ENCODE data around the gene VAPB.

VAPB gene

DNA sequence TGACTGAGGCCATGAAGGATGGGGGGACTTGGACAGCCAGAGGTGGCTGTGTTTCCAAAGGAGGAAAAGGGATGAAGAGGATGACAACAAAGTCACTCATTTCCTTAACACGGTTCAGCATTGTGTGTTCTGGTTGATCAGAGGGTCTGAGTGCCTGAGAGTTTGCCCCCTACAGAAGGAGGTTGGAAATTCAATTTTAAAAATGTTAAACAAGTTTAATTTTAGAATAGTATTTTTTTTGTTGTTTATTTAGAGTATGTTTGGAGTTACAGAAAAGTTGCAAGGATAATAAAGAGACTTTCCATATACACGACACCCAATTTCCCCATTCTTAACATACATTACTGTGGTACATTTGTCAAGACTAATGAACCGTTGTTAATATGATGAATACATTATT is 10.3 kb upstream of the VAPB start:
- DNase-seq: no peak

DNA sequence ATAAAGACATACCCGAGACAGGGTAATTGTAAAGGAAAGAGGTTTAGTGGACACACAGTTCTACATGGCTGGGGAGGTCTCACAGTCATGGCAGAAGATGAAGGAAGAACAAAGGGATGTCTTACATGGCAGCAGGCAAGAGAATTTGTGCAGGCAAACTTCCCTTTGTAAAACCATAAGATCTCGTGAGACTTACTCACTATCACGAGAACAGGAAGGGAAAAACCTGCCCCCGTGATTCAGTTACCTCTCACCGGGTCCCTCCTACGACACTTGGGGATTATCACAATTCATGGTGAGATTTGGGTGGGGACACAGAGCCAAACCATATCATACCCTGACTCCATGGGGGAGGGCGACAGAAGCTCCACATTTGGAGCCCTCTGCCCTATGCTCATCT is 7.4 kb upstream of the VAPB start:
- no peak for DNase-seq

DNA sequence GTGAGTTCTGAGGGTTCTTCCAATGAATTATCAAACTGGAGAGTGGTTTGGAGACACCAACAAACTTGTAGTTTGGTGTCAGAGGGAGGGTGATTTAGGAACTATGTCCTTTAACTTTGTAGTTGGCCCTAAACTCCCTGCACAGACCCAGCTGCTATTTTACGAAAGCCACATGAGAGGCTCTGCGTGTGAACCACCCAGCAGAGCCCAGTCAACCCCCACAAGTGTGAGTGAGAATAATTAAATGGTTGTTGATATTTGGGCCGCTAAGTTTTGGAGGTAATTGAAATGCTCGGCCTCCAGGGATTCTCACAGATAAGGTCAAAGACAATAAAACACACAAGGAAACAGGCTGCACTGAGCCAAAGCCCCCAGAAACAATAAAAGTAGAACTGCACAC is 6.9 kb upstream of the VAPB start:
- no peak for DNase-seq

DNA sequence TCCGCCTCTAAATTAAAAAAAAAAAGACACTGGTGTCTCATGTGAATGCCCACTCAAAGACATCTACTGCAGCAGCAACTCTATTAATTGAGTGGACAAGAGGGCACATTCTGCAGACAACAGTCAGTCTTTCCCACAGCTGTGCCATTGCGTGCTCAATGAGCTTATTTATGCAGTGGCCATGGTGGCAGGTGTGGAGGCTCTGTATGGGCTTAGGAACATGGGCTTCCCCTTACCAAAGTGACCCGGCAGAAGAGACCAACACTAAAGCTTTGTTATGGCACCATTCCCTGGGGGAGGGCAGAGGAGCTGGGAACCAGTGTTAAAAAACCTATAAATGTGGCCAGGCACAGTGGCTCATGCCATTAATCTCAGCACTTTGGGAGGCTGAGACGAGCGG is 4.2 kb upstream of the VAPB start:
- no peak for DNase-seq

DNA sequence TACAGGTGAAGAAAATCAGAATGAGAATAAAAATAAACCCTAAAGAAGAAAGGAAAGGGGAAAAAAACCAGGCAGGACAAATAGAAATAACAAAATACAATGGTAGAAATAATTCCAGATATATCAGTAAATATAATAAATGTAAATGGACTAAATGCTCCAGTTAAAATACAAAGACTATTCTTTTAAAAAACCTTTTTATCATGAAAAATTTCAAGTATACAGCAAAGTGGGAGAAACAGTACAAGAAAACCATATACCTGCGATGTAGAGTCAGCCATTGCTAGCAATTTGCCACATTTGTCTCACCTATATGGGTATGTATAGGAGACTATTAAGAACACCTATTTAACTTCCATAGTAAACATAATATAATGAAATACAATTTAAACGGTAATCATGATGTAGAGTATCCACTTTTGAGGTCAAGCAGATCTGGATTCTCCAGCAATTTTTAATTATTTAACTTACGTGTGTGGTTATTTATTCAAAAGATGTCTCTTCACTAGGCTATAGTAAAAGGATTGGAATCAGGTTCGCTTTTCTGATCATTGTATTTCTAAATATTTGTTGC is 914 bp upstream of the VAPB start:
- no peak for DNase-seq

DNA sequence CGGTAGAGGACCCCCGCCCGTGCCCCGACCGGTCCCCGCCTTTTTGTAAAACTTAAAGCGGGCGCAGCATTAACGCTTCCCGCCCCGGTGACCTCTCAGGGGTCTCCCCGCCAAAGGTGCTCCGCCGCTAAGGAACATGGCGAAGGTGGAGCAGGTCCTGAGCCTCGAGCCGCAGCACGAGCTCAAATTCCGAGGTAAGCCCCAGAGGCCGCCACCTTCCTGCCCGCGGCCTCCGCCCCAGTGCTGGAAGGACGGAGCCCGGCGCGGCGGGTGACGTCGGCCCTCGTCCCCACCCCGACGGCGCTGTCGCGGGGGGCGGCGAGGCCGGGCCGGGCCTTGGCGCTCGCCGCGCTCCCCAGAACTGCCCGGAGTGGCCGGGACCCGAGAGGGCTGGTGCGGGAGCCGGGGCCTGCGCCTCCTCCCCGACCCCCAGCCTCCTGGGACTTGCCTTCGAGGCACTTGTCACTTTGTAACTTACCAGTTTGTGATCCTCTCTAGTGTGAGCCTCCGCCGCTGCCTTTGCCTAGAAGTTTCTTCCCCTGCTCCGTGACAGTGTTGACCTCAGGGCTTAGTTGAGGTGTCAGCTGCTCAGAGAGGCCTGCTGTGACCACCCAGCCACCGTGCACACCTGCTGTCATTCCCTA is 417 bp downstream of the VAPB start:
- DNase-seq: peak; percentile 38

DNA sequence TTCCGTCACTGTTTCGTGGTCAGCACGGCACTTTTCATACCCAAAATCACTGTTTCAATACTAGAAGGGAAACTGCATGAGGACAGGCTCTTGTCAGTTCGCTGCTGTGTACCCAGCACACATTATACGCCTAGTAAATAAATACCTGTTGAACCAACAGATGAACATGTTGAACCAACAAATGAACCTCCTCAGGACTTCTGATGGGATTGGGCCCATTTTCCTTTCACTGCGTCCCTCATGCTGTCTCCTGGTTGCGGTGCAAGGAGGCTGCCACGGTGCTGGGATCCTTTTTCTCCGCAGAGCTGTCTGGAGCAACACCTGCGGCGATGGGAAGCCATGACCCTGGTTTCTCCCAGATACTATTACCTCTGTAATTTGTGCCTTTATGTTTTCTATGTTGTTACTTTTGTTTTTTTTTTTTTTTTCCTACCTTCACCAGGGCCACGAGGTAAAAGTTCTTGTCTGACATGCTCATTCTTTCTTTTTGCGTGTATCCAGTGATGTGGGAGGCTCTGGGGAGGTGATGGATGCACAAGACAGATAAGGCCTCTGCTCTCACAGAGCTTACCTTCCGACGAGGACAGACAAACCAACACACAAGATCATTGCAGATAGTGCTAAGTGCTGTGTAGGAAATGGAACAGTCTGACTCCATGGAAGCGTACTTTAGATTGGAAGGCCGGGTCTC is 1.1 kb downstream of the VAPB start:
- DNase-seq: no peak

DNA sequence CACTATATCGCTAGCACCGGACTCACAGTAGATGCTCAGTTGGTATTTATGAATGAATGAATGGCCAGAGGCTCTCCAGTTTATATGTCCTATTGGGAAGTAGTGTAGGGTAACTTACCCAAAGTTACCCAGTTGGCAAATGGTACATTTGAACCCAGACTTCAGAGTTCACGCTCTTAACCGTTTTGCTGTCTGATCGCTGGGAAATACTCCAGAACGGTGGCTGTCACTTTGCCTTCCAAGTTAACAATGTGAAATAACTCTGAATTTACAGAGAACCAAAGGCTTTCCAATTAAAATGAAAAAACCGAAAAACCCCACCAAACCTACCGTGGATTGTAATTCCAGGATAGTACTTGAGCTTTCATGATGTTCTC is 1.6 kb downstream of the VAPB start:
- no peak for DNase-seq

DNA sequence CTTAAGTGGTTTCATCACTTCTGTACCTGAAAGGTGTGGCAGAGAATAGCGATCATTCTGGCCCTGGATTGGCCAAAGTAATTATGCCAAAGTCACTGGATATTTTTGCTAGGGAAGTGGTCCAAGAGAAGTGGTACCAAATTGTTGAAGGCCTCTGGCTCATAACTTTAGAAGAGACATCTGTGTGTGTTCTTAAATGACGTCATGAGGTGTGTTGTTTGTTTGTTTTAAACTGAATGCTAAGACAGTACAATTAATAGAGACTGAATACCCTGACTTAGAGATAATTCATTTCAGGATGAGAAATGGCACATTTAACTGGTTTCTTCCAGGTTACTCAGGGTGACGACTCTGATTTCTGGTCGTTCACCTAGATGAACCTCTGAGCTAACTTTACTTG is 3.3 kb downstream of the VAPB start:
- DNase-seq: no peak

DNA sequence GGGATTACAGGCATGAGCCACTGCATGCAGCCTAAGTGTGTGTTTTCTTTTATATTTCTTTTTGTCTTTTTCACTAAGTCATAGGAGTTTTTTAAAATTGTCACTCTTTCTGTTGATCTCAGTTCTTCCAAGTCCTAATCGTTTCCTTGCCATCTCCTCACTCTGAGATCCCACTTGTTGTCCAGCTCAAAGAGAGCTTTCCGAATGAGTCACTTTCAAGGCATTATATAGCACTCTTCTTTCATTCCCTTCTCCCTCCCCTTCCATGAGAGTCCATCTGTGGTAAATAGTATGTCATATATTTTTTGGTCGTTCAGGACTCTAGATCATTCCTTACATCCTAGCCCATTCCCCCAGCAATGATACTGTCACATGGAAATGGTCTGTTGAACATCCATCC is 4.3 kb downstream of the VAPB start:
- no peak for DNase-seq

DNA sequence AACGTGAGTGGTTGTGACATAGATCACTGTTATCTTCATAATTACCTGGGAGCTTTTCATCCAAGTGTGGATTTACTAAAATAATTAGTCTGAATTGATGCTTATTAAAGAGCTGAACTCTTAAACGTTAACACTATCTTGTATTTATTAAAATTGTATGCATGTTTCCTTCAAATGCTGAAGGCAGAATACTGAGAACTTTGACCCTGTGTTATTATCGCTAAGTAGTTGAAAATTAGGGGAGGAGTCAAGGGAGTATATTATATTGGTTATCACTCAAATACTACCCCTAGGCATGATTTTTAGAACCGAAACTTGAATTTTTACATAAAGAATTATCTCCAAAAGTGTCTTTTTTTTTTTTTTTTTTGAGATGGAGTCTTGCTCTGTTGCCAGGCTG is 5.8 kb downstream of the VAPB start:
- DNase-seq: no peak

DNA sequence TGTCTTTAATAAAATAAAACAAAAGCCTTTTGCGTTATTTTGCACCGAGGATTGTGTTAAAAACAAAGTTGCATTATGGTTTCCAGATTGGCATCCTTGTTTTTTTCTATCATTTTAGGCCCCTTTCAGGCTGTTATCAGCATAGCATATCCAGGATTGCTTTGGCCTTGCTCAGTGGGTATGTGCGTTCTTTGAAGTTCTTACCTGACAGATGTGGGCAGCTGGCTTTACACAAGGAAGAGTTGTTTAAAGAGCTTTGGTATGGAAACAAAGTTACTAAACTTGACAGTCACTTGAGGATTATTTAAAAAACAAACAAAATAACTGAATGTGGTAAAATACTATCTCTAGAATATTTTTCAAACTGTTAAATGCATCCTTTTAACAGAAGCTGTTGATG is 6.6 kb downstream of the VAPB start:
- DNase-seq: no peak

DNA sequence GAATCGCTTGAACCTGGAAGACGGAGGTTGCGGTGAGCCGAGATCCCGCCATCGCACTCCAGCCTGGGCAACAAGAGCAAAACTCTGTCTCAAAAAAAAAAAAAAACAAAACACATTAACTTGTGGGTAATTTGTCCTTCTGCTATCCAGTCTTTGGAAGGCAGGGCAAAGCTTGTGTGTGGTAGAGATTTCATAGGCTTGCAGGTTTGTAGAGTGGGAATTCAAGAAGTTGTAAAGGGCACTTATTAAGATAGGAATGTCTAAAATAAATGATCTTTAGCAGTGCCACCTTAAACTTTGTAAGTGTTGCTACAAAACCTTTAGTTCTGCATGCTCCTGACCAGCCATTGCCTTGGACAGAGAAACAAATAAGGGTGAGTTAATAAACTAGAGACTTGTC is 8.4 kb downstream of the VAPB start:
- DNase-seq: no peak

DNA sequence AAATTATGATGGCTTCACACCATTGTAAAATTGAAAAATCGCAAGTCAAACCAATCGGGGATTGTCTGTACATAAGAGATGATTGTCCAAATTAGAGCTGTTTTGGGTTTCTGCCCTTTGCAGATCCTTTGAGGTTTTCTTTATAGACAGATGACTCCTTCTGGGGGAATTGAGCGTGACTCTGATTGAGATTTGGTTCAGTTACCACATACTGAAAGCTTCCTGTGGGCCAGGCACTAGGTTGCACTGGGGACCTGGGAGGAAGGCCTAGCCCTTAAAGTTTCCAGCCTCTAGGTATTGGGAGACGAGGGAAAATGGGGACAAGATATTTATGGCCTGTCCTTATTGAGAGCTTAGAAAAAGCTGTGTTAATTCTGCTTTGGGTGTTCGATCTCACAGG is 9.2 kb downstream of the VAPB start:
- DNase-seq: no peak

DNA sequence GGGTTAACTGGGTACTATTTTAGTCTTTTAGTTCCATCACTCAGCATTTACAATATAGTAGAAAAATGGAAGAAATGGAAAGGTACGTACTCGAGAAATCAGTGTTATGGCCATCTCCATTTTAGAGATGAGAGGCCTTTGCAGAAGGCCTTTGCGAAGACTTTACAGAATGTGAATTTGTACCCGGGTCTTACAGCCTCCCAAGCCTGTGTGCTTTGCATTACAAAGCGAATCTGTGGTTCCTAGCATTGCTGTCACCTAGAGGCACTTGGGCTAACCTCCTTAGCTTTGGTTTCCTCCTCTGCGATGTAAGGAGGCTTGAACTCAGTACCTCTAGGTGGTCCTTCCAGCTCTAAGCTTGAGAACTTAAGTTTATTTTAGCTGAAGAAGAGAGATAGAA is 10.9 kb downstream of the VAPB start:
- no peak for DNase-seq

DNA sequence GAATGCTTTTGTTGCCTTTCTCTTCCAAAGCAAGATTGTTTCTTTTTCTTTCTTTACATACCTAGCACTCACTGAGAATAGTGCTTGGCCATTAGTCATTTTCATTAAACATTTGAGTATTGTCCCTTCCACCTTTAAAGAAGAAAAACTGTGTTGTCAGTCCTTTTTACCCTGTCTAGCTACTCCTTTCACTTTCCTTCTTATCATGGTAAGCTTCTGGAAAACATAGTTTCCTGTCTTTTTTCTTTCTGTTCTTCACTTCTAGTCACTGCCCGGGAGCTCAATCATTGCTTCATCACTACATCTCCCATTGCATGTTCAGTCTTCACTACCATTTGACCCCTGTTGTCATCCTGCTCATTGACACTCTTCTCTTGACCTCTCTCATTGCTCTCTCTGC is 12.1 kb downstream of the VAPB start:
- no peak for DNase-seq

DNA sequence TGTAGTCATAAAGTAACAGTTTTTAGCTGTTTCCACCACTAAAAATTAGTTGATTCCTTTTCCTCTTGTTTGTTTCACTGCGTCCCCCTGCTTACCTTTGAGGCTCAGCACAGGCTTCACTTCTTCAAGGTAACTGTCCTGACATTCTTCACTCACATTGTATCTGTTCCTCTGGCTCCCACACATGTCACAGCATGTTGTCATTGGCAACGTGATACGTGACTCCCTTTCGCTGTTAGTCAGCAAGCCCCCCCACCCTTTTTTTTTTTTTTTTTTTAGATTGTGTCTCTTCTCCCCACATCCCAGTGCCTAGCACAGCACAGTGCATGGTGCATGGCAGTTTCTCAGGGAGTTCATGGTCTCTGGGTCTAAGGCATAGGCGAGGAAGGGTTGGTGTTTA is 13.3 kb downstream of the VAPB start:
- DNase-seq: no peak

DNA sequence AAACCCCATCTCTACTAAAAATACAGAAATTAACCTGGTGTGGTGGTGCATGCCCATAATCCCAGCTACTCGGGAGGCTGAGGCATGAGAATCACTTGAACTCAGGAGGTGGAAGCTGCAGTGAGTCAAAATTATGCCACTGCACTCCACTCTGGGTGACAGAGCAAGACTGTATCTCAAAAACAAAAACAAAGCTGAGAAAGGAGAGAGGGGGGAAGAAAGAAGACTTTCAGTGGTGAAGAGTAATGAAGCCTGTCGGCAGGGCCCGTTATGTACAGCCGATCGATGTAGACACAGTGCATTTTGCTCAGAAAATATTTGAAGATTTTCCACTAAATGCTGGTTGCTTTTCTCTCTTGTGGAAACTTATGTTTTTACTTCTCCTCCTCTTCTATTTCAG is 13.8 kb downstream of the VAPB start:
- no peak for DNase-seq

DNA sequence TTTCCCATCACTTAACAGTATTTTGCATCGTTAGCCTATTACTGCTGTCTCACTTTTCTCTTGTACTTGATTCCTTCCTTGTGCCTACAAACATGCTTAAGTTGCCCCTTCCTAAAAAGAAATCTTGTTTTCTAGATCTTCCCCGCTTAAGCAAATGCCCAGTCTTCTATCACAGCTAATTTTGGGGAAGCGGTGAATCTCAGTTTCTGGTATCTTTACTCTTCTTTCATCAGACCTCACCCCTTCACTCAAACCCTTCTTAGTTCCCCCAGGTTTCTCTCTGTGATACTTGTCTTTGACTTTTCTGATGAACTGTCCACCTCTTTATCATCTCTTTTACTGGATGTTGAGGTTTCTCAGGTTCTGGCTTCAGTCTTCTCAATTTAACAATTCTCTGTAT is 14.2 kb downstream of the VAPB start:
- DNase-seq: no peak

DNA sequence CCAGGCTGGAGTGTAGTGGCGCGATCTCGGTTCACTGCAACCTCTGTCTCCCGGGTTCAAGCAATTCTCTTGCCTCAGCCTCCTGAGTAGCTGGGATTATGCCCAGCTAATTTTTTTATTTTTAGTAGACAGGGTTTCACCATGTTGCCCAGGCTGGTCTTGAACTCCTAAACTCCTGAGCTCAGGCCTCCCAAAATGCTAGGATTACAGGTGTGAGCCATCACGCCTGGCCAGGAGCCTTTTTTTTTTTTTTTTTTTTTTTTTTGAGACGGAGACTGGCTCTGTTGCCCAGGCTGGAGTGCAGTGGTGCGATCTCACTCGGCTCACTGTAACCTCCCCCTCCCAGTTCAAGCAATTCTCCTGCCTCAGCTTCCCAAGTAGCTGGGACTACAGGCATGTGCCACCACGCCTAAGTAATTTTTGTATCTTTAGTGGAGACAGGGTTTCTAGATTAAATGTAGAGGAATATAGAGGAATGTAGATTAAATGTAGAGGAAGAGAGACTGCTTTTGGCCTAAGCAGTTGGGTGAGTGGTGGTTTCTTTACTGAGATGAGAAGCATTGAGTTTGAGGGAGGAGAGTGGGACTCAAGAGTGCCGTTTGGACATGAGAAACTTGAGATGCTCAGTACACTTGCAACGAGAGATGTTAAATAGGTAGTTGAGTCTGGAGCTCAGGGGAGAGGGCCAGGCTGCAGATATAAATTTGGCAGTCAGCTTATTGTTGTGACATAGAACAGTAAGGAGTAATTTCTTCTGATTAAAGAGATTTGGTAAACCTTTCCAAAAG is 16.7 kb downstream of the VAPB start:
- no peak for DNase-seq

DNA sequence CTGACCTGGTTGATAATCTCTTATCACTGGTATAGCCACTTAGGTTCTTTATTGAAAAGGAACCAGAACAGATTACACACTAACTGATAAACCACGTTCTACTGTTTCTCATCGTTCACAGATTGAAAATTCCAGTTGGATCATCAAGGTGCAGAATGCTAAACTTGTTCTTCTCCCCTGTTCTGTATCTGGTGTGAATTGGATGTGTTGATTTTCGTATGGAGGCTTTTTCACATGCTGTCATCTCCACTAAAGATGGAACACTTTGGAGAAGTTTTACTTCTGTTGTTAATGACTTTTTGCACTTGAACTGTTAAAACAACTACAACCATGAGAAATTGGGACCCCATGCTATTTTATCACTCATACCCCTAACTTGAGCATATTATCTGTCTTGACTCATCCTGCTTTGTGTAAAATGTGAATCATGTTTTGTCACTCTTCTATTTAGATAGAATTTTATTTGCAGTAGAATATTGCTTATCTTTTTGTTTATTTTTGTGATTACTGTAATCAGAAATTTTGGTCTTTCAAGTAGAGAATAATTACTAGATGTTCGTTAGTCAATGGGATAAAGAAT is 17.5 kb downstream of the VAPB start:
- no peak for DNase-seq

DNA sequence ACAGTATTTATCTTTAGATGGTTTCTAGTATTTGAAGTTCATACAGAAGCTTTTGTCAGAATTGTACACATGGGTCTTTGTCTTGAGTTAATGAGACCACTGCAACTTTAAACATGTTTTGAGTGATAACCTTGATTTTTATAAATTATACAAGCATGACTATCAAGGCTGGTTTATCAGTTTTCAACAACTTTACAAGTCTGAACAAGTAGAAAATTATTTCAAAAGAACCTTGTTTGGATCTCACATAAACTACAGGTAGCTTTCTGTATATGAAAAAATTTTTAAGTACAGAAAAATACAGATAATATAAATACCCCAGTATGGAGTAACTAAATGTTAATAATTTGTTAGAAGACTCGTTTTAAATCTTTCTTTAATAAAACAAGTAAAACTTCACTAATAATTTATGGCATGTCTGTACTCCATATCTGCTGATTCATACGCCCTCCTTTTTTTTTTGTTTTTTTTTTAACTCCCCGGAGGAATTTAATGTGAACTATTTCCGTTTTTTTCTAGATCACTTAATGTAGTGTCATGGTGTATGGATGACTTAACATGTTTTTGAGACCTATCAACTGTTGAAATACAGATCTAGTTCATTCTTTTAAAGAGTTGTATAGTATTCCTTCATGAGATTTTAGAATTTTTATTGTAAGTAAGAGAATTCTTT is 18.3 kb downstream of the VAPB start:
- no peak for DNase-seq

DNA sequence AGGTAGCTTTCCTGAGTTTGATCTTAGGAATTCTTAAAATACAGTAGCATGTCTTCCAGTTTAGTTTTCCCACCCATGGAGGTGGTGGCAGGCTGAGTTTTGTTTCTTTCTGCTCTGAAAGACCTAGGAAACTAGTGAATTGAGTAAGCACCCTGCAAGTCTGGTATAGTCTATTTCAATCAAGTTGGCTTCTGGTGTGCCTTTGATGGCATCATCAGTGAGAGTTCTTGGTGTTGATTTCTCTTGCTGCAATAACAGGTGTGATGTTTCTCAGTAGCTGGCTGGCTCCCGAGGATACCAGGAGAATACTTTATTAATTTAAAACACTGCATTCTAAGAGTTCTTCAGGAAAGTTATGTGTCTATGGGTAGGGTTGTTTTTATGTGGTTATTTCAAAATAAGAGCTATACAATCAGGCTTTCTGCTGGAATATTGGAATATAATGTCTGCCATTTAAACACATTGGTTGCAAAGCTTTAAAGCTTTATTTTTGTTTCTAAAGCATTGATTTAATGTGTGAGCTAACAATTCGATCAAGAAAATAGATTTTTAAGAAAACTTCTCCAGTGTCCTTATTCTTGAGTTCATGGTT is 19.0 kb downstream of the VAPB start:
- DNase-seq: peak; percentile 74
